ENCODE measurements around the gene C2CD3.

DNA sequence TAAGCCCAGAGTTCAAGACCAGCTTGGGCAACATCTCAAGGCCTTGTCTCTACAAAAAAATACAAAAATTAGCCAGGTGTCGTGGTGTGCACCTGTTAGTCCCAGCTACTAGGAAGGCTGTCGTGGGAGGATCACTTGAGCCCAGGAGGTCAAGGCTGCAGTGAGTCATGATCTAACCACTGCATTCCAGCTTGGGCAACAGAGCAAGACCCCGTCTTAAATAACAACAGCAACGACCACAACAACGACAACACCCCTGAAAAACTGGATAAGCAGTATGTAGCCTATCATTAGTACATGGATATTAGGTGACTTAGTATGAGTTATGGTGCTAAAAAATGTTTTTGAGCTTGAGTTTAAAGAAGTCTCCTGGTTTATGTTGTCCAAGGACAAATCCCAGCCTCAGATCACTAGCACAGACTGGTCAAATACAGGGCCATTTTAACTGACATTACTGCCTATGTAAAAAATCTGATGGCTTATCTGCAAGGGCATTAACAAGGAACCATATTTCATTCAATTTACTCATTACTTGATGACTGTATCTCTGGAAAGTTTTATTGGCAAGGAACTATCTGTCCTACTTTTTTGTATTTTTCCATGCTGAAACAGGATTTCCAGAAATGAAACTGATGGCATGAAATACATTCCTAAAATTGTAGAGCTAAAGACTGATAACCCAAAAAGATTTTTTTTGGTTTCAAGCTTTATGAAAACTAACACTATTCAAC is 23.4 kb downstream of the C2CD3 start:
- no peak for TF ChIP-seq POLR2A (IDR thresholded peaks at IDR 0.05)
- TF ChIP-seq, protein P1, sequence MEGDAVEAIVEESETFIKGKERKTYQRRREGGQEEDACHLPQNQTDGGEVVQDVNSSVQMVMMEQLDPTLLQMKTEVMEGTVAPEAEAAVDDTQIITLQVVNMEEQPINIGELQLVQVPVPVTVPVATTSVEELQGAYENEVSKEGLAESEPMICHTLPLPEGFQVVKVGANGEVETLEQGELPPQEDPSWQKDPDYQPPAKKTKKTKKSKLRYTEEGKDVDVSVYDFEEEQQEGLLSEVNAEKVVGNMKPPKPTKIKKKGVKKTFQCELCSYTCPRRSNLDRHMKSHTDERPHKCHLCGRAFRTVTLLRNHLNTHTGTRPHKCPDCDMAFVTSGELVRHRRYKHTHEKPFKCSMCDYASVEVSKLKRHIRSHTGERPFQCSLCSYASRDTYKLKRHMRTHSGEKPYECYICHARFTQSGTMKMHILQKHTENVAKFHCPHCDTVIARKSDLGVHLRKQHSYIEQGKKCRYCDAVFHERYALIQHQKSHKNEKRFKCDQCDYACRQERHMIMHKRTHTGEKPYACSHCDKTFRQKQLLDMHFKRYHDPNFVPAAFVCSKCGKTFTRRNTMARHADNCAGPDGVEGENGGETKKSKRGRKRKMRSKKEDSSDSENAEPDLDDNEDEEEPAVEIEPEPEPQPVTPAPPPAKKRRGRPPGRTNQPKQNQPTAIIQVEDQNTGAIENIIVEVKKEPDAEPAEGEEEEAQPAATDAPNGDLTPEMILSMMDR (IDR thresholded peaks at IDR 0.05) = no peak
